A172 (cell line): ENCODE results near the gene NR2F1-AS1. TPM values are rescaled to one million over a fixed set of nuclear protein-coding genes. Genes with fewer than 3 reads are reported as not detected.

Source experiments
- DNase-seq: peaks from one replicate; pipeline ENCODE4 v3.0.0-alpha.2; 2015; ENCODE audit warnings: low spot score
- total RNA-seq: library from RNA; depleted of rRNA; stranded (reverse); fragments of >200 nt; shearing (Covaris generic); gene quantifications from 2 replicates; pipeline ENCODE4 v1.2.3, GENCODE V29; 2014

The NR2F1-AS1 gene
- total RNA-seq, 1 experiment from 2014 or later, result 24.4 TPM

GRCh38 chr5:93603078-93603792 lies 22.2 kb upstream of the NR2F1-AS1 start:
- no peak for DNase-seq

- no peak for DNase-seq
Observed at GRCh38 chr5:93602241-93603077, 21.4 kb upstream of the NR2F1-AS1 start.

GRCh38 chr5:93601802-93602155 lies 20.8 kb upstream of the NR2F1-AS1 start:
- DNase-seq, result no peak

GRCh38 chr5:93601071-93601801 lies 20.2 kb upstream of the NR2F1-AS1 start:
- DNase-seq, result no peak

GRCh38 chr5:93600409-93601070 lies 19.5 kb upstream of the NR2F1-AS1 start:
- no peak for DNase-seq

- no peak for DNase-seq
Observed at GRCh38 chr5:93599399-93600120, 18.5 kb upstream of the NR2F1-AS1 start.

GRCh38 chr5:93599001-93599379 lies 18.0 kb upstream of the NR2F1-AS1 start:
- no peak for DNase-seq

- no peak for DNase-seq
Observed at GRCh38 chr5:93598091-93599000, 17.3 kb upstream of the NR2F1-AS1 start.

GRCh38 chr5:93596676-93597490 lies 15.9 kb upstream of the NR2F1-AS1 start:
- no peak for DNase-seq

GRCh38 chr5:93596310-93596675 lies 15.3 kb upstream of the NR2F1-AS1 start:
- DNase-seq, result no peak

GRCh38 chr5:93595420-93596147 lies 14.6 kb upstream of the NR2F1-AS1 start:
- no peak for DNase-seq

- no peak for DNase-seq
Observed at GRCh38 chr5:93594591-93595419, 13.8 kb upstream of the NR2F1-AS1 start.

- DNase-seq, result no peak
Observed at GRCh38 chr5:93593476-93594131, 12.6 kb upstream of the NR2F1-AS1 start.

- DNase-seq, result no peak
Observed at GRCh38 chr5:93592883-93593282, 11.9 kb upstream of the NR2F1-AS1 start.

GRCh38 chr5:93591323-93591945 lies 10.4 kb upstream of the NR2F1-AS1 start:
- DNase-seq, result no peak

- DNase-seq, result no peak
Observed at GRCh38 chr5:93590493-93590892, 9.5 kb upstream of the NR2F1-AS1 start.

- no peak for DNase-seq
Observed at GRCh38 chr5:93589829-93590215, 8.8 kb upstream of the NR2F1-AS1 start.
